ENCODE data around the gene MINPP1. TPM values are rescaled to one million over a fixed set of nuclear protein-coding genes. Genes with fewer than 3 reads are reported as not detected.
A peak's percentile ranks its signal among the peaks of the same experiment; 100 is the strongest.

Gene MINPP1
- total RNA-seq, 1 experiment from 2014 or later, result 13.5 TPM

DNA sequence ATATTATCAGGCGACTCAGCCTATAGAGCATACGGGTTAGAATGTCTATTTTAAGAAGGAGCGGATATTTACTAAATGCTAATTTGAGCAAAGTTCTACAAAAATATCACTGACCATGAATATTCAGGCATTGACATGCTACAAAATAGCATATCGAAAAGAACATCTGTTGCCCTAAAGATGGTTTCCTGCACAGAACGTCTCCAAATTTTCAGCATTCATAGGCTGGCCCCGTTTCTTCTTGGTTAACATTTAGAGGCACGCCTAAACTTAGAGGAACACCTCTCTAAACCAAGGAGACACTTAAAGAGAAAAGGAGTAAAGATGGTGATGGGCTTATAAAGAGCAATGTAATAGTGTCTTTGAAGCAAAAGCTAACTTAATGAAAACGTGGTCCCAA, 1.3 kb upstream of the MINPP1 start:
- intact Hi-C loops (cut with micrococcal nuclease; ENCODE audit: unreplicated experiment), result no loop called here
- peaks cover 2% of the 10 kb centered on the region for H3K36me3 ChIP-seq (ENCODE audit: insufficient read depth, low read length, poor library complexity, severe bottlenecking)
- no peak for DNase-seq (ENCODE audit: low spot score)
- ChIA-PET CTCF (no interaction called here), POLR2A (ENCODE audit: low non-redundant PET) (no interaction called here)
- peaks cover 6% of the 10 kb centered on the region for H3K4me1 ChIP-seq (ENCODE audit: insufficient read depth, low read length, poor library complexity, severe bottlenecking)
- H3K4me3 ChIP-seq (ENCODE audit: low read depth, low read length, poor library complexity, severe bottlenecking), result no peak overlapping the region
- no TSS peak for BruUV-seq (replicated peaks)
- TF ChIP-seq EZH2 (IDR thresholded peaks at IDR 0.05; ENCODE audit: borderline replicate concordance, low read depth, low read length, poor library complexity, severe bottlenecking), result no peak
- TF ChIP-seq, protein P1, sequence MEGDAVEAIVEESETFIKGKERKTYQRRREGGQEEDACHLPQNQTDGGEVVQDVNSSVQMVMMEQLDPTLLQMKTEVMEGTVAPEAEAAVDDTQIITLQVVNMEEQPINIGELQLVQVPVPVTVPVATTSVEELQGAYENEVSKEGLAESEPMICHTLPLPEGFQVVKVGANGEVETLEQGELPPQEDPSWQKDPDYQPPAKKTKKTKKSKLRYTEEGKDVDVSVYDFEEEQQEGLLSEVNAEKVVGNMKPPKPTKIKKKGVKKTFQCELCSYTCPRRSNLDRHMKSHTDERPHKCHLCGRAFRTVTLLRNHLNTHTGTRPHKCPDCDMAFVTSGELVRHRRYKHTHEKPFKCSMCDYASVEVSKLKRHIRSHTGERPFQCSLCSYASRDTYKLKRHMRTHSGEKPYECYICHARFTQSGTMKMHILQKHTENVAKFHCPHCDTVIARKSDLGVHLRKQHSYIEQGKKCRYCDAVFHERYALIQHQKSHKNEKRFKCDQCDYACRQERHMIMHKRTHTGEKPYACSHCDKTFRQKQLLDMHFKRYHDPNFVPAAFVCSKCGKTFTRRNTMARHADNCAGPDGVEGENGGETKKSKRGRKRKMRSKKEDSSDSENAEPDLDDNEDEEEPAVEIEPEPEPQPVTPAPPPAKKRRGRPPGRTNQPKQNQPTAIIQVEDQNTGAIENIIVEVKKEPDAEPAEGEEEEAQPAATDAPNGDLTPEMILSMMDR (conservative IDR thresholded peaks at IDR 0.05; ENCODE audit: low read depth, low read length), result no peak
- H3K9me3 ChIP-seq (ENCODE audit: low read depth, low read length, poor library complexity, severe bottlenecking), result no peaks in the 10 kb centered on the region
- no peaks in the 10 kb centered on the region for H3K27me3 ChIP-seq (replicated peaks; ENCODE audit: insufficient read depth, low read depth, low read length, poor library complexity)
- no peak overlapping the region for H3K27ac ChIP-seq (ENCODE audit: low read depth, low read length, poor library complexity, severe bottlenecking)

DNA sequence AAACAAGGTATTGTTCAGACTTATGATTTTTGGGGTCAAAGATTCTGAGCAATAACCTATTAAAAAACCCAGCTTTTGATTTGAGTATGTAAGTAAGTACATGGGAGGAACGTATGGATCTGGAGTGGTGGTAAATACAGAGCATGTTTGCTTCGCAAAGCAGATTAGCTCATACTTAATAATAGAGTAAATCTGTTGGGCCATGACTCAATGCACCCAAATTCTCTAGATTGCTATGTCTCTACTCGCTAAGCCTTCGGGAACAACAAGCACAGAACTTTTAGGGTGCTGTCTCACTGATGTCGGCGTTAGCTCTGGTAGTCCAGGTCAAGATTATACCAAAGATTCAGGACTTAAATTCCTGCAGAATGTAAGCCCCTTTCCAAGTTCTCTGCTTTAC, 807 bp upstream of the MINPP1 start:
- TF ChIP-seq, protein P1 (conservative IDR thresholded peaks at IDR 0.05; ENCODE audit: low read depth, low read length), result no peak
- no peak for TF ChIP-seq EZH2 (IDR thresholded peaks at IDR 0.05; ENCODE audit: borderline replicate concordance, low read depth, low read length, poor library complexity, severe bottlenecking)
- POLR2A ChIA-PET (ENCODE audit: low non-redundant PET), result no interaction called here
- no peak for DNase-seq (ENCODE audit: low spot score)
- H3K27ac ChIP-seq (ENCODE audit: low read depth, low read length, poor library complexity, severe bottlenecking), result no peak overlapping the region
- intact Hi-C loops (cut with micrococcal nuclease; ENCODE audit: unreplicated experiment), result no loop called here
- H3K36me3 ChIP-seq (ENCODE audit: insufficient read depth, low read length, poor library complexity, severe bottlenecking), result peaks cover 4% of the 10 kb centered on the region
- no TSS peak for BruUV-seq (replicated peaks)
- no peaks in the 10 kb centered on the region for H3K9me3 ChIP-seq (ENCODE audit: low read depth, low read length, poor library complexity, severe bottlenecking)
- CTCF ChIA-PET, result no interaction called here
- H3K4me3 ChIP-seq (ENCODE audit: low read depth, low read length, poor library complexity, severe bottlenecking), result peak overlapping the region; percentile 91
- no peaks in the 10 kb centered on the region for H3K27me3 ChIP-seq (replicated peaks; ENCODE audit: insufficient read depth, low read depth, low read length, poor library complexity)
- peaks cover 6% of the 10 kb centered on the region for H3K4me1 ChIP-seq (ENCODE audit: insufficient read depth, low read length, poor library complexity, severe bottlenecking)

DNA sequence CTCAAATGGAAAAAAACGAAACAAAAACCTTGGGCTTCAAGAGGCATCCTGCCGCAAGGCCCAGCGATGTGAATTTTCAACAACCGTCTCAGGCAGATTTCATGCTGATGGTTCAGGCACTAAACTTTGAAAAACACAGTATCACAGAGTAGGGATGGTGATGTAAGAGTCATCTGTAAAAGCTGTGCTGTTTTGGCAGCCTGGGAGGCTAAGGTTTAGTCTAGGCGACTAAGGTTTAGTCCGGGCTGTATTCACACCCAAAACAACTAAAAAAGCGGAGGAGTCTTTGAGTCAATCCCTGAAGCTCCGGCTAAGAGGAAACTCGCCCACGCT, 420 bp upstream of the MINPP1 start:
- ChIA-PET CTCF (no interaction called here), POLR2A (ENCODE audit: low non-redundant PET) (no interaction called here)
- H3K4me1 ChIP-seq (ENCODE audit: insufficient read depth, low read length, poor library complexity, severe bottlenecking), result peaks cover 6% of the 10 kb centered on the region
- no peaks in the 10 kb centered on the region for H3K9me3 ChIP-seq (ENCODE audit: low read depth, low read length, poor library complexity, severe bottlenecking)
- no peak for DNase-seq (ENCODE audit: low spot score)
- peak overlapping the region; percentile 4 for H3K27ac ChIP-seq (ENCODE audit: low read depth, low read length, poor library complexity, severe bottlenecking)
- H3K27me3 ChIP-seq (replicated peaks; ENCODE audit: insufficient read depth, low read depth, low read length, poor library complexity), result no peaks in the 10 kb centered on the region
- TSS peak; percentile 74 for BruUV-seq (replicated peaks)
- intact Hi-C loops (cut with micrococcal nuclease; ENCODE audit: unreplicated experiment), result no loop called here
- H3K4me3 ChIP-seq (ENCODE audit: low read depth, low read length, poor library complexity, severe bottlenecking), result peak overlapping the region; percentile 91
- no peak for TF ChIP-seq EZH2 (IDR thresholded peaks at IDR 0.05; ENCODE audit: borderline replicate concordance, low read depth, low read length, poor library complexity, severe bottlenecking)
- TF ChIP-seq, protein P1 (conservative IDR thresholded peaks at IDR 0.05; ENCODE audit: low read depth, low read length), result no peak
- peaks cover 4% of the 10 kb centered on the region for H3K36me3 ChIP-seq (ENCODE audit: insufficient read depth, low read length, poor library complexity, severe bottlenecking)
